Measurements from ENCODE around the gene MATCAP1.
A peak's percentile ranks its signal among the peaks of the same experiment; 100 is the strongest.

The MATCAP1 gene

DNA sequence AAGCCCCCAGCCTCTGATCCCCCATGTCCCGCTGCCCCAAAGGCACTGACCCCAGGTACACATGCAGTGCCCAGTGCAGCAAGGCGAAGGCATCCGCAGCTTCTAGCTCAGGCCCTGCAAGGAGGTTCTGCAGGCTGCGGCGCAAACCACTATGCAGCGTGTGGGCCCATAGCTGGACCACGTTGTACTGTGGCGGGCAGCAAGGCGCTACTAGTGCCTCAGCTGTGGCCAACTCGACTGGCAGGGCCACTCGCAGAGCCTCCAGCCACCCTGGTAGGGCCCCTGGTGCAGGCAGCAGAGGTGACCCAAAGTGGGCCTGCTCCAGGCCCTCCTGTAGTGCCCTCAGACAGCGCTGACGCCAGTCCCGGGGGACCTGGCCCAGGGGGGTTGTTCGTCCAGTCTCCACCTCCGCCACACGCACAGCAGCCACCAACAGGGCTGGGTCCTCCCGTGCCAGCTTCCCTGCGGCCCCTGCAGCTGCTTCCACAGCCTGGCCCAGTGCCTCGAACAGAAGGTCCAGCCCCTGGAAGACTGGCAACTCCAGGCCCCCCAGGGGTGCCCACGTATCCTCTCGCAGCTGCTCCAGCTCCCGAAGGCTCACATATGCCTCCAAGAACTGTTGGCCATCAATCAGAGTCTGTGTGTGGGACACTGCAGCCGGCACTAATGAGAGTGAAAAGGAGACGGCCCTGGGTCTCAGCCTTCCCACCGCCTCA is 3.6 kb upstream of the MATCAP1 start:
- no peak for DNase-seq (ENCODE audit: low read depth)
- H3K4me3 ChIP-seq (ENCODE audit: low read depth, low read length), result no peak overlapping the region
- no peak for TF ChIP-seq MYC (IDR thresholded peaks at IDR 0.05; ENCODE audit: low read depth, low read length)
- no peak for TF ChIP-seq MAX (IDR thresholded peaks at IDR 0.05; ENCODE audit: low read depth, low read length)
- no peak for TF ChIP-seq CTCF (IDR thresholded peaks at IDR 0.05; ENCODE audit: low read depth, low read length)
- TF ChIP-seq POLR2A (IDR thresholded peaks at IDR 0.05; ENCODE audit: extremely low read depth, insufficient read length), result no peak

GRCh38 chr16:67186550-67186950 is 2.8 kb upstream of the MATCAP1 start:
- DNase-seq (ENCODE audit: low read depth), result no peak
- H3K4me3 ChIP-seq (ENCODE audit: low read depth, low read length), result no peak overlapping the region
- TF ChIP-seq MAX (IDR thresholded peaks at IDR 0.05; ENCODE audit: low read depth, low read length), result no peak
- TF ChIP-seq MYC (IDR thresholded peaks at IDR 0.05; ENCODE audit: low read depth, low read length), result no peak
- TF ChIP-seq POLR2A (IDR thresholded peaks at IDR 0.05; ENCODE audit: extremely low read depth, insufficient read length), result no peak
- TF ChIP-seq CTCF (IDR thresholded peaks at IDR 0.05; ENCODE audit: low read depth, low read length), result no peak

DNA sequence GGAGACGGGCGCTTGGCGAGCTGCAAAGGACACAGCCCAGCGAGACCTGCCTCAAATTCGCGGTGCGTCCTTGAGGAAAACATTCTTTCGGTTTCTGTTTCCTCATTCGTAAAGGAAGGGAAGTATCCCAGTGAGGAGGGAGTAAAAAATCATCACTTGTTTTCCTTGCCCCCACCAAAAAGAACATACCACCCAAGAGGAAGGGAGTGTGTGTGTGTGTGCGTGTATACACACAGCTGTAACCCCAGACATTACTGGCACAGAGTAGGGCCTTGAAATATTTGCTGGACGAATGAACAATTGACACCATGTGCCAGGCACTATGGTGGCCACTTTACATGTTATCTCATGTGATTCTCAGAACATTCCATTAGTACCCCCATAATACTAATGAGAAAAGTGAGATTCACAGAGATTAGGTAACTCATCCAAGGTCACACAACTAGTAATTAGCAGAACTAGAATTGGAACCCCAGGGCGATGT is 1.9 kb upstream of the MATCAP1 start:
- TF ChIP-seq MYC (IDR thresholded peaks at IDR 0.05; ENCODE audit: low read depth, low read length) (no peak), POLR2A (IDR thresholded peaks at IDR 0.05; ENCODE audit: extremely low read depth, insufficient read length) (no peak), MAX (IDR thresholded peaks at IDR 0.05; ENCODE audit: low read depth, low read length) (no peak), CTCF (IDR thresholded peaks at IDR 0.05; ENCODE audit: low read depth, low read length) (no peak)
- H3K4me3 ChIP-seq (ENCODE audit: low read depth, low read length), result no peak overlapping the region

GRCh38 chr16:67184995-67185650 is 1.4 kb upstream of the MATCAP1 start:
- no peak overlapping the region for H3K4me3 ChIP-seq (ENCODE audit: low read depth, low read length)
- peak; percentile 93 for DNase-seq (ENCODE audit: low read depth)
- TF ChIP-seq MYC (IDR thresholded peaks at IDR 0.05; ENCODE audit: low read depth, low read length), result peak; percentile 82; the same call in 1 of the 2 replicates
- TF ChIP-seq CTCF (IDR thresholded peaks at IDR 0.05; ENCODE audit: low read depth, low read length), result peak; percentile 88
- TF ChIP-seq POLR2A (IDR thresholded peaks at IDR 0.05; ENCODE audit: extremely low read depth, insufficient read length), result no peak
- peak; percentile 91 for TF ChIP-seq MAX (IDR thresholded peaks at IDR 0.05; ENCODE audit: low read depth, low read length)

More for the DNA sequence above, 1.9 kb upstream of the MATCAP1 start:
- DNase-seq (ENCODE audit: low read depth), result no peak

DNA sequence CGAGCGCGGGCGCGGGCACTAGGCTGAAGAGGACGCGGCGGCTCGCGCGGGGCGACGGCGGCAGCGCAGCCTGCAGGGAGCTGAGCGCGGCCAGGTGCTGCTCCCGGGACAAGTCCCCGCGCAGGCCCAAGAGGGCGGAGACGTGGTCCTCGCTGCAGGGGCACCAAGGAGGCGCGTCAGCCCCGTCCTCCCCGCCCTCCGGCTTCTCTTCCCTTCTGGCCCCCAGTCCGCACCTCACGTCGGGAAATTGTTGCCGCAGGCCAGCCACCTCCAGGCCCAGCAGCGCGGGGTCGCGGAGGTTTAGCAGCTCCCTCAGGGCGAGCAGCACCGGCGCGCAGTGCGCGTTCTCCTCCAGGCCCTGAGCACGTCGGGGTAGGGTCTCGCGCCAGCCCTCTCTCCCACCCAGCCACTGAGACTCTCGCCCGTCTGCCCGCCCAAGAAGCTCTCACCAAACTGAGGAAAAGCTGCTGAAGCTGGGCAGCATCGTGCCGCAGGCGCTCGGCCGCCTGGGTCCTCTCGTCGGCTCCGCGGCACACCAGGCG is 761 bp upstream of the MATCAP1 start:
- DNase-seq (ENCODE audit: low read depth), result no peak
- TF ChIP-seq POLR2A (IDR thresholded peaks at IDR 0.05; ENCODE audit: extremely low read depth, insufficient read length), result no peak
- no peak for TF ChIP-seq MYC (IDR thresholded peaks at IDR 0.05; ENCODE audit: low read depth, low read length)
- no peak for TF ChIP-seq MAX (IDR thresholded peaks at IDR 0.05; ENCODE audit: low read depth, low read length)
- TF ChIP-seq CTCF (IDR thresholded peaks at IDR 0.05; ENCODE audit: low read depth, low read length), result no peak
- H3K4me3 ChIP-seq (ENCODE audit: low read depth, low read length), result no peak overlapping the region

Measured in NB4 (cell line).